HG03103 (cell line): ENCODE data around the gene IQSEC3.

ENCODE experiments used
- ATAC-seq: cut with Tn5 transposase; IDR thresholded peaks from one replicate; pipeline ENCODE4 v1.9.1; 2021; ENCODE audit warnings: low read depth; ENCODE audit not compliant: unreplicated experiment

Gene IQSEC3

DNA sequence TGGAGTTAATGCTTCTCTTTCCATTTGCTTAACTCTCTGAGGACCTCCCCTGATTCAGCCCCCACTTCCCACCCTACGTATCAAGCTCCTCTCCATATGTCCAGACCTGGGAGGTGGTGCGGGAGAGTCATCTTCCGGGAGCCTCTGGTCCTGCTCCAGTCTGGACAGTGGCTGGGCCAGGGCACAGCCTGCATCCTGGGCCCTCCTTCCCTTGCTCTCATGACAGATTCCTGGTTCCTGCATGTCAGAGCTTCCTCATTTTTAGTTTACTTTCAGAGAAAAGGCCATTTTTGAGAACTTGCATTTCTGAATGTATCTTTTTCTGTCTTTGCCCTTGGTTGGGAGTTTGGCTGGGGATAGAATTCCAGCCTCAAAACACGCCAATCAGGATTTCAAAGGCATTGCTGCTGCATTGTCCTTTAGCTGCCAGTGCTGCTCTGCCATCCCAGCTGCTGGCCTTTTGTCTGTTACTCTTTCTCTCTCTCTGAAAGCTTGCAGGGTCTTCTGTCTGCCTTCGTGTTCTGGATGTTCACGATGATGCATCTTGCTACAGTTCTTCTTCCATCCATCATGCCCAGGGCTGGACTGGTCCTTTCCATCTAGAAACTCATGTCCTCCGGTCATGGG lies 92.7 kb downstream of the IQSEC3 start:
- no peak for ATAC-seq

DNA sequence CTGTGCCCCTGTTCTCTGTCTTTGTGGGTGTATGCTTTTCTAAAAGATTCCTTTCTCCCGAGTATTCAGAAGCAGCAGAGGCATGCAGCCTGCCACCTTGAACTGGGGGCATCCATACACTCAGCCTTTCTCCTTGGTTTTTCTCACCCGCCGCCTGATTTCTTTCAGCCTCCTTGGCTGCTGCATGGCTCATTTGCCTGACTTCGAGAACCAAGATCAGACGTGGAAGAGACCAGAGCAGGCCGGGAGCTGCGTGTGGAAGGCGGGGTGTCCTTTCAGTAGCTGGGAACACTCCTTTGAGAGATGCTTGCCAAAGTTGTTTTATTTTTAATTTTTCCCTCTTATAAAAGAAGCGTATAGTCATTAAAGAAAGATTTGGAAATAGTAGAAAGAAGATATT lies 94.3 kb downstream of the IQSEC3 start:
- no peak for ATAC-seq

DNA sequence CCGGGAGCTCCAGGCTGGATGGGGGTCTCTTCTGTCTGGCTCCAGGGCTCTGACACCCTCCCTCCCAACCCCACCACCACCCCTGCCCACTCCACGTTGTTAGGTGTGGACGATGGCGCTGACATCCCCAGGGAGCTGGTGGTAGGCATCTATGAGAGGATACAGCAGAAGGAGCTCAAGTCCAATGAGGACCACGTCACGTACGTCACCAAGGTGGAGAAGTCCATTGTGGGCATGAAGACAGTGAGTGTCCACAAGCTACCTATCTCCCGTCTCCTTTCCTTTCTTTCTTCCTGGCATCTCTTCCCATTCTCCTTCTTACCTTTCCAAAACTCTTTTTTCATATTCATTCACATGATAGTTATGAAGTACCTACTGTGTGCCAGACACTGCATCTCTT lies 95.3 kb downstream of the IQSEC3 start:
- no peak for ATAC-seq

DNA sequence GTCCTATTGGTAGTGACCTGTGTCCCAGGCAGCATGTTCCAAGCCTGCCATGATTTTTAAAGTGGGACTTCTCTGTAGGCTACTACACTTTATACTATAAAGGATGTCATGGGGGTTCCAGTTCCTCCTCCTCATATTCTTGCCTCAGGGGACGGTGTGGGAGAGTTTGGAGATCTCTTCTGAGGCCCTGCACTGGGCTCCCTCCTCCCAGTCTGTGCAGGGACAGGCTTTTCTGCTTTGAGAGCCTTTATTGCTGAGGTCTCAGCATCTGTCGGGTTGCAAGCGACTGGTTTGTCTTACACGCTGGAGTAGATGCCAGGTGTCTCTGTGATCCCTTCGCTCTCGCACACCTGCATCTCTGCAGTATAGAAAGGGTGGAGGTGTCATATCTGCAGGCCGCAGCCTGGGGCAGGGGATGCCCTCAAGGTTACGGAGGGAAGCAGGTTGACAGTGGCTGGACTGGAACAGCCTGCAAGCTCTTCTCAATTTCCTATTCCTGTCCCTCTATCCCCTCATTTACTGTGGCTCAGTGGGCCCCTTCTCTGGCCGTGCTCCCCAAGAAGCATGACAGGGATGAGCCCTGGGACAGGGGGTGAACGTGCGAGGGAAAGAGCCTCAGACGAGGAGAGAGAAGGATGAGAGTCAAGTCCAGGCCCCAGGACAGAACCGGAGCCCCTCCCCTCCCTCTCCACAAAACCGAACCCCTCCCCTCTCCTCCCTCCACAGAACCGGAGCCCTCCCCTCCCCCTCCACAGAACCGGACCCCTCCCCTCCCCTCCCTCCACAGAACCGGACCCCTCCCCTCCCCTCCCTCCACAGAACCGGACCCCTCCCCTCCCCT lies 96.1 kb downstream of the IQSEC3 start:
- no peak for ATAC-seq

DNA sequence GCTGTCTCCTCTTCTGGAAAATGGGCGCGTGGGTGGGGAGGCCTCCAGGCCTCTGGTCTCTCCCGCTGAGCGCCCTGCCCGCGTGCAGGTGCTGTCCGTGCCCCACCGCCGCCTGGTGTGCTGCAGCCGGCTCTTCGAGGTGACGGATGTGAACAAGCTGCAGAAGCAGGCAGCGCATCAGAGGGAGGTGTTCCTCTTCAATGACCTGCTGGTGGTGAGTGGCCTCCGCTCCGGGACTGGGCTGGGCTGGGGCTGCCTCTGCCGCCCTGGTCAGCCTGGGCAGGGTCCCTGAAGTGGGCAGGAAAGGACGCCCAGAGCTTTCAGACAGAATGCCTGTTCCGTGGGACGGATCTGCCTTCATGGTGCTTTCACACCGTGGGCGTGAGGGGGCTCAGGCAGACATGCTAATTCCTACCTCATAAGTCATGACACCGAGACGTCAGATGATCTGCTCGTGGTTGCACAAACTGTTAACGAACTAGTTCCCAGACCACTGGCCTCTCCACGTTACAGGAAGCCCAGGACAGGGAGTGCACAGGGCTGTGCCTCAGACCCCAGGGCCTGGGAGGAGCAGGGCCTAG lies 96.9 kb downstream of the IQSEC3 start:
- ATAC-seq = no peak

DNA sequence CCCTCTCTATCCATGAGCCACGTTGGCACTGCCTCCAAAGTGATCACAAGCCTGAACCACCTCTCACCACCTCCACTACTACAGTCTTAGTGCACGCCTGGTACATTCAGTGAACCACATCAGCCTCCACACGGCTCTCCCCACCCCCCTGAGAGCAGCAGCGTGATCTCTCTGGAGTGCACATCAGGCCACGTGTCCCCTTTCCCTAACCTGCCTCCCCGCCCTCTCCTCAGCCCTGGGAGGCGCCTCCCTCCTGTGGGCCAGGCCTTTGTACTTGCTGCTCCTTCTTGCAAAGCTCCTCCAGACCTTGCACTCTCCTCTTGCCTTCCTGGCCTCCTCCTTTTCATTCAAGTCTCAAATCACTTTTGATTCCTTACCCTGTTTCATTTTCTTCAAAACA lies 97.6 kb downstream of the IQSEC3 start:
- no peak for ATAC-seq

DNA sequence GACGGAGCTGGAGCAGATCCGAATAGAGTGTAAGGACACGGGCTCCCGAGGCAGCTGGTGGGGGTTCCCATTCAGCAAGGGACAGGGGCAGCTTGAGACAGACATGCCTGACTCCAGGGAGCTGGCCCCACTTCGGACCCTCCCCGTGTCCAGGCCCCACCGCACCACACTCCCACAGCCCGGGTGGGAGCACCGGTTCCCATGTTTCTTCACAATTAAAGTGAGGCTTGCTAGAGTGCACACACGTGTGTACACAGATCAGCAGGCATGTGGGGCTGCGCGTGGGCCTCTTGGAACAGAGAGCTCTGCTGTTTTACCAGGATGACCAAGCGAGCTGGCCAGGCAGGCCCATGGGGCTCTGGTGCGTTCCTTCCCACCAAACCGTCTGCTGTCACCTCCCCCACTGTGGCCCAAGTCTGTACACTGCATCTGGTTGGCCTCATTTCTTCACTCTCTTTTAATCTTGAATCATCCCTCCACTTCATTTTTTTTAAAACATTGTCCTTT lies 99.3 kb downstream of the IQSEC3 start:
- ATAC-seq = no peak

DNA sequence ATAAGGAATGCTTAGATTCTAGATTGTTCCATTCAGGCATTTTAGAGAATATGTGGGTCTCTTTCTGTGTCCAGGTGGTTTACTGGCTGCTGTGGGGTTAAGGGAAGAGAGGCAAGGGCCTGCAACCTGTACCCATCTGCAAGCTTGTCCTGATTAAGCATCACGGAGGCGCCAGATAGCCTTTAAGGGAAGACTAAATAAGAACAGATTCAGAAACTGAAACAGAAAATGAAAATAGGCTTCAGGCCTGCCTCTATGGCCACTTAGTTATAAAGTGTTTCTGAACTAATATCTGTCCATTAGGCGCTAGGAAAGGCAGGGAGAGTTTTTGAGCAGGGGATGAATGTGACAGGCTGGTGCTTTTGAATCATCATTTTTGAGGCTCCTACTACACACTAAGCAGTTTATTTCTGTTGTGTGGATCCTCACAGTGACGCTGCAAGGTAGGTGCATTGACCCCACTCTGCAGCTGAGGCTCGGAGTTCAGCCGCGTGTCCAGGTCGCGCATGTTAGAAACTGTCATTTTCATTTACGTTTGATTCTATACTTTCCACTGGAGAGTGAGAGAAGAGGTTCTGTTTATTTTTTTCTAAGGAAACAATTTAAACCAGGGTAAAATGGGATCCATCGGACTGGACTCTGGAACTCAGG lies 100.0 kb downstream of the IQSEC3 start:
- ATAC-seq = no peak

DNA sequence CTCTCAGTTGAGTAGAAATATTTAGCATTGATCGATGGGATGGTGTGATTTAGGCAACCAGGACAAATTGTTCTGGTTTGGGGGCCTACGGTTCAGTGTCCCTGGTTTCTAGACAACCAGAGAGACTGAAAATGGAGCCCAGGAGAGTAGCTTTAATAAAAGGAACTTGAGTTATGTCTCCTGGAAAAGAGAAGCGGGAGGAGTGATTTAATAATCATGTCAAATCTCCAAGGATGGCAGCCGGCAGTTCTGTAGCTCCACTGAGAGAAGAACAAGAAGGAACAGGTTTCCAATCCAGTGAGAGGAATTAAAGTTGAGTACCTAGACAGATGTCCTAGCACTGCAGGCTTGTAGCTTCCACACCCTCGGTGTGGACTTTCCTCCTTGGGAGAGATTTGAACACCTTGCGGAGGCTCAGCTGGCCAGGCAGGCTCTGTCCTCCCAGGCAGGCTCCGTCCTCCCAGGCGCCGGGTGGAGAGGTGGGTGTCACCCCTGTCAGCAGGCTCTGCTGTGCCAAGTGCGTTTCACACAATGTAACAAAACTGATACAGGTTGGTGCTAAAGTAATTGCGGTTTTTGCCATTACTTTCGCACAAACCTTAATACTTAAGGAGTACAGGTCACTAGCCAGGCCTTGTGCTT lies 101.5 kb downstream of the IQSEC3 start:
- no peak for ATAC-seq

DNA sequence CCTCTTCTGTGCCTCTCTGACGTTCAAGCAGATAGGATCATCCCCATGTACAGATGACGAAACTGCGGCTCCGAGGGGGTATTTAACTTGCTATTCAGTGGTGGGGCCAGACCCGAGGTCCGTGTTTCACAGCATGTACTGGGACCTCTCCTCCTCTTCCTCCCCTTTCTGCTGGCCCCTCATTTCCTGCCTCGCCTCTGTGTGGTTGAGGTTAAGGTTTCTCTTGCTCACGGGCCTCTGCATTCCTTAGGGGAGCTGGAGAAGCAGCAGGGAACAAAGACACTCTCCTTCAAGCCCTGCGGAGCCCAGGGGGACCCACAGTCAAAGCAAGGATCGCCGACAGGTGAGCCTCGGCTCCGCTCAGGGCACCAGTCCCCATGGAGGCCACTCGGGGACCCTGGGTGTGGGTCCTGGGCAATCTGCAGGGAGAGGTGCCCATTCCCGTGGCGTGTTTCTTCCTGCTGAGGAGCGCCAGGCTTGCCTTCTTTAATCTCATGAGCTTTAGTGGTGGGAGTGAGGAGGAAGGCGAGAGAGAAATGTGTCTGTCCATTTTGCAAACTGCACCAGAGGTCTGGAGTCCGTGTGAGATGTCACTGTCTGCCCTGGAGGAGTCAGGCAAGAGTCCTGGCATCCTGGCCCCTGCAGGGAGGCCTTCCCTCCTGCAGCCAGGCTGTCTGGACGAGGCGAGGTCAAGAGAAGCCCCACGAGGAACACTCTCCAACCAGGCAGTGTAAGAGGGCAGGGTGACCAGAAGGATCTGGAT lies 102.4 kb downstream of the IQSEC3 start:
- no peak for ATAC-seq

DNA sequence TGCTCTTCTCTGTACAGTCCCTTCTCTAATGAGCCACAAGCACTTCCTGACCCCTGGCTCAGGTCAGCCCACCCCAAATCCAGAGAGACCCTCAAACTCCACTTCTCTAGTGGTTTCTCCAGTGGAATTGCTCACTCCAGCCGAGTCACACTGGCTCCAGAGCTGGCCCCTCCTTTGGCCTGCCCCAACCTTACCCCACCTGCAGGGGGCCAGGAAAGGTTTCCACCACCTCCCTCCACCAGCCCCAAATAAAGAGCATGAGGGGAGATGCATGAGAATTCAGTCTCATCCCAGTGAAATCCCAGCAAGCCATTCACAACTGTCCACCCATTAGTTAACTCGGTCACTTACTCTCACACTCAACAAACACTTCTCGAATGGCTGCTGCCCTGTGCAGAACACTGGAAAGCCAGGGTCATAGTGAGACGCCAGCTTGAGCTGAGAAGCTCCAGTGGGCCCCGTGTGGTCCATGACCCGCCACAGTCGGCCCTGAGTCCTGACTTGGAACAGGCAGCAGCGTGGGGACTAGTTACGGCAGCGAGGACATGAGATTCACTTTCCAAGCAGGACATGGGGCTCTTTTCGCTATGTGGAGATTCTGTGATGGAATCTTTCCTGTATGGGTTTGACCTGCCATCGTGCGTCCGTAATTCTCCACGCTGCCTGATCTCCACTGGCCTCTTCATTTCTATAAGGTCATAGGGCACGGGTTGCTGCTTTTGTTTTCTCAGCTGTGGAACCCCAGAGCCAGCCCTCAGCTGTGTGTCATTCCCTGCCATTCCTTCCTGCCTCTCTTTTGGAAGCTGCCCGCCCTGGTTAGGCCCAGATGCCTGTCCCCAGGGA lies 103.2 kb downstream of the IQSEC3 start:
- no peak for ATAC-seq

DNA sequence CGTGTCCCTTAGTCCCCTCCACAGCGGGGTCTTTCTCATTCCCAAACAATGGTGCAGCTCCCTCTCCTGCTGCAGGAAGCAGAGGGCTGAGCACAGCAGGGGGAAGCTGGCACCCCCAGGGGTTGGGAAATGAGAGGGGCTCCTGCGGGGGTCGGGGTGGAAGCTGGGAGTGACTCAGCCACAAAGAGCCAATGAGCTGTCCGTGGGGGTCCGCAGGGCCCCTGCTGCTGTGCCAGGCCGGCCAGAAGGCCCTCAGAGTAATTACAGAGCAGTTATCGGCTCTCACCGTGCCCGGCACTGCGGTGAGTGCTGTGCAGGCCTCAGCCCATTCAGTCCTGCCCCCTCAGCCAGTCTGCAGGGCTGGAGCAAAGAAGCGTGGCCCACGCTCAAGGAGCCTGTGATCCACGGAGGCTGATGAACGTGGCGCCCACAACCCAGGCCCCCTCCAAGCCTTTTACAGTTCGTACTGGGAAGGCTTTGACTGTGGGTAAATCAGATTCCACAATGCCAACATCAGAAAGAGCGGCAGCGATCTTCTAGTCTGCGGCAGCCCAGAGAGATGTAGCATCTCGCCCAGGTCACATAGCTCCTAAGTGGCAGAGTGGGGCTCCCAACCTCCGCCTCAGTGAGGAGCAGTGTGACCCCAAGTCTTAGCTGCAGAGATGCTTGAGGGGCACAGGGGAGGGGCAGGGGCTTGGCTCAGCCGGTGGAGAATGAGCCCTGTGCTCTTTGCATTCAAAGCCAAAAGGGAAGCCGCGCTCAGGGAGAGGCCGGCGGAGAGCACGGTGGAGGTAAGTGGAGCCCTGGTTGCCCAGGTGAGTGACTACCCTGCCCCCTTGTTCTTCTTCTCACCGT lies 104.0 kb downstream of the IQSEC3 start:
- ATAC-seq = no peak

DNA sequence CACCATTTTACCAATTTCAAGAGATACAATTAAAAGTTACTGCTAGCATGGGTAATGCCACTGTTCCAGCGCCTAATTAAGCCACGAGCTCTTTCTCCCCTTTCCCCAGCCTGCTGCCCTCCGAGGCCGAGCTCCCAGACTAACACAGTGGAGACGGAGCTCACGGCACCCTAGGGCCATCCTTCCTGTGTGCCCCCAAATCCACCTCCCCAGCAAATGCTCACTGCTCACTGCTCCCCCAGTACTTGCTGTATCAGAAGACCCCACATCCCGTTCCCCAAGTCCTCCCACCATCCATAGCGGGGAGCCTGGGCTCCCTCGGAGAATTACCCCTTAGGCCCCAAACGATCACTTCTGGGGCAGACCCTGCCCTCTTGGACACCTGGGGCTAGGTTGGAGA lies 104.7 kb downstream of the IQSEC3 start:
- ATAC-seq = no peak

DNA sequence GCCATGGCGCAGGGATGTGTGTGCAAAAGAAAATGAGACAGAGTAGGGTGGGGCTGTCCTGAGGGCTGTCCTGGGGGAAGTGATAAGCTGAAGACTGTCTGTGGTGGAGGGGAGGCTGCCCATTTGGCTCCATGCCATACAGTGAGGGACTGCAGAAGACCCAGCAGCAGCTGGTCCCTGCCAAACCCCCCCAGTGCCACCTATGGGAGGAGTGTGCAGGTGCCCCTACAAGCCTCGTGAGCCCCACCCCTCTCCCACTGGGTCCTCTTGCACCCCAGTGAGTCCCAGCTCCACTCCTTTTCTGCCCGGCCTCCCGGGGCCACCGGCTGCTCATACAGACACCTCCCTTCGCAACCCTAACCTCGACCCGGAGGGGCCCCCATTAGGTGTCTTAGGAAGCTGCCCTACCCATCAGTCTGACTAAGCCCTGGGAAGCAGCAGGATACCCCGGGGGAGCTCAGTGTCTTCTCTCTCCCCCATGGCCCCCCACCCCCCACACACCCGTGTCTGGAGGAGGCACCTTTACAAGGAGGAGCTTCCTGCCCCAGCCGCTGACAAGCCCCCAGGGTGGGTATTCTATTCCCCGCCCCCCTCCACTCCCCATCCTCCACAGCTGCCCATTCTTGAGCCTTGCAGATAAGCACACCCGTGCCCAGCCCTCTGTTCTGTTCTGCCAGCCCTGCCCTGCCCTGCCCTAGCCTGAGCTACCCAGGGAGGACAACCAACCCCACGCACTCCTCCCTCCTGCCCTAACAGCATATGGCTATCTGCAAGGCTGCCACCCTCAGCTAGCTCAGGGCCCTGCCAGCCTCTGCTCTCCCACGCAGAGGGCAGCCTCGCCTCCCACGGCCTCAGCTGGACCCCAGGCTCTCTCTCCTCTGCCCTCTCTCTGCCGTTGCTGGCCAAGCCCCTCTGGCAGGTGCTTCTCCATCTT lies 105.4 kb downstream of the IQSEC3 start:
- no peak for ATAC-seq

DNA sequence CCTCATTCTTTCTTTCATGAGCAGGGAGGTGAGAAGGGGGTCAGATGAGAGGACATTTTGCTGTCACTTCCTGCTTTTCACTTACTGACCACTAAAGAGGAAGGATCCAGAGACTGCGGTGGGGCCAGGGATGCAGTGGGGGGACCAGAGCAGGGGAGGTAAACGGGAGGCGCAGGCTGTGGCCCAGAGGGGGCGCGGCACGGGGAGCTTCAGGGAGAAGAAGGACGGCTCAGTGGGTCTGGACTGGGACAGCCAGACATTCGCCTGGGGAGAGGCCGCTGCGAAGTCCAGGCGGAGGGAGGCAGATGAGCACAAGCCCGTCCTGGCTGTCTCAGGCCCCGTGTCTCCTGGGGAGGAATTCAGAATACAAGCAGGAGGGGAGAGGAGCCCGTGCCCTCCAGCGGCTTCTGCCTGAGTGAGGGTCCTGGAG lies 106.2 kb downstream of the IQSEC3 start:
- no peak for ATAC-seq

DNA sequence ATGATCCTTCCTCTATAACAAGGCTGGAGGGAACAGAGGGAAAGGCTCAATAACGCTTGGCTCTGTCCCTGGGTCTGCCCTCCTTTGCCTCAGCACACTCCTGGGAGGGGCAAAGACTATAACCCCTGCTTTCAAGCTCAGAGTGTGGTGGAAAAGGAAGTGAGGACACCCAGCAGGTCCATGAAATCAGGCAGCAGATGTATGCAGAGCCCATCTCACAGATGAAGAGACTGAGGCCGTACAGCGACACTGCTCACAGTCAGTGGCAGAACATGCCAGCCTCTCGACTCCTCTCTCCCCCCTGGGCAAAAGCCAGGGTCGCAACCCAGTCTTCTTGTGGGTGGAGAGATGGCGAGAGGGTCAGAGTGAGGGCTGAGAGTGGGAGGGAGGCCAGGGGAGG lies 107.6 kb downstream of the IQSEC3 start:
- ATAC-seq = no peak

DNA sequence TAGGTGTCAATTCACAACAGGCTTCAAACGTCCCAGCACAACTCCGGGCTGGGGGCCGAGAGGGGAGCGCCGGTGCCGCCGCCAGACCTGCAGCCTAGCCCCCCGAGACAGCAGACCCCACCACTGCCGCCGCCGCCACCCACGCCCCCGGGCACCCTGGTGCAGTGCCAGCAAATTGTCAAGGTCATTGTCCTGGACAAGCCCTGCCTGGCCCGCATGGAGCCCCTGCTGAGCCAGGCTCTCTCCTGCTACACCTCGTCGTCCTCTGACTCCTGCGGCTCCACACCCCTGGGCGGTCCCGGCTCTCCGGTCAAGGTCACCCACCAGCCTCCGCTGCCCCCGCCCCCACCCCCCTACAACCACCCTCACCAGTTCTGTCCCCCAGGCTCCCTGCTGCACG lies 108.0 kb downstream of the IQSEC3 start:
- ATAC-seq = no peak
